Peyer's patch (tissue), 4 donors: Measurements from ENCODE around the gene SIGLEC9. TPM values are rescaled to one million over a fixed set of nuclear protein-coding genes. Genes with fewer than 3 reads are reported as not detected.
A peak's percentile ranks its signal among the peaks of the same experiment; 100 is the strongest.

Source experiments
- DNase-seq, 3 donors: peaks; one replicate each; pipeline ENCODE4 v3.0.0-alpha.2; 2017 to 2019
- H3K27ac ChIP-seq, 4 donors: fragments of 200-600 bp; sonication (generic); one replicate each; pipeline ENCODE4 v1.5.1; 2016 to 2019
- H3K27me3 ChIP-seq, 2 donors: fragments of 200-600 bp; sonication (generic); one replicate each; pipeline ENCODE4 v1.5.1; 2019
- H3K36me3 ChIP-seq, 3 donors: fragments of 200-600 bp; sonication (generic); one replicate each; pipeline ENCODE4 v1.5.1; 2016 to 2019
- H3K4me1 ChIP-seq, 4 donors: fragments of 200-600 bp; sonication (generic); one replicate each; pipeline ENCODE4 v1.5.1; 2016 to 2019
- H3K4me3 ChIP-seq, 4 donors: fragments of 200-600 bp; sonication (generic); 1 replicate in 3 of 4; 2 replicates in 1 of 4; pipeline ENCODE4 v1.5.1; 2016 to 2019; ENCODE audit warnings: mild to moderate bottlenecking in 1 of 4
- H3K9me3 ChIP-seq, 4 donors: fragments of 200-600 bp; sonication (generic); one replicate each; pipeline ENCODE4 v1.5.1; 2016 to 2019; ENCODE audit warnings: mild to moderate bottlenecking in 1 of 4
- POLR2A ChIP-seq, 2 donors: fragments of 450-650 bp; IDR thresholded peaks; one replicate each; pipeline ENCODE4 v1.5.1; 2017; ENCODE audit warnings: antibody characterized with exemption in 2 of 2, mild to moderate bottlenecking in 2 of 2, moderate library complexity in 2 of 2
- total RNA-seq, 4 donors: library from RNA; depleted of rRNA; stranded (reverse); fragments of >200 nt; gene quantifications; one replicate each; pipeline ENCODE4 v1.1.0, GENCODE V29; 2016
- TF ChIP-seq, protein P1 (sequence below), 6 experiments: fragments of 450-650 bp in 4 of 6; fragments of 200-600 bp in 2 of 6; sonication (generic) in 1 of 6; IDR thresholded peaks; one replicate each; pipeline ENCODE4 v1.5.1; 2017 to 2019; ENCODE audit warnings: antibody characterized with exemption in 6 of 6, mild to moderate bottlenecking in 3 of 6, moderate library complexity in 1 of 6

Gene SIGLEC9
- total RNA-seq, 4 donors from 2014 or later, result 1.9 to 2.1 TPM; not detected in 2

GRCh38 chr19:51079481-51080110, 45.1 kb upstream of the SIGLEC9 start:
- Histone ChIP-seq H3K27ac (no peak overlapping the region), H3K4me3 (no peak overlapping the region), H3K9me3 (no peaks in the 10 kb centered on the region), H3K36me3 (no peaks in the 10 kb centered on the region), H3K4me1 (no peaks in the 10 kb centered on the region), H3K27me3 (no peaks in the 10 kb centered on the region)
- no peak for TF ChIP-seq POLR2A (IDR thresholded peaks at IDR 0.05)
- TF ChIP-seq, protein P1, sequence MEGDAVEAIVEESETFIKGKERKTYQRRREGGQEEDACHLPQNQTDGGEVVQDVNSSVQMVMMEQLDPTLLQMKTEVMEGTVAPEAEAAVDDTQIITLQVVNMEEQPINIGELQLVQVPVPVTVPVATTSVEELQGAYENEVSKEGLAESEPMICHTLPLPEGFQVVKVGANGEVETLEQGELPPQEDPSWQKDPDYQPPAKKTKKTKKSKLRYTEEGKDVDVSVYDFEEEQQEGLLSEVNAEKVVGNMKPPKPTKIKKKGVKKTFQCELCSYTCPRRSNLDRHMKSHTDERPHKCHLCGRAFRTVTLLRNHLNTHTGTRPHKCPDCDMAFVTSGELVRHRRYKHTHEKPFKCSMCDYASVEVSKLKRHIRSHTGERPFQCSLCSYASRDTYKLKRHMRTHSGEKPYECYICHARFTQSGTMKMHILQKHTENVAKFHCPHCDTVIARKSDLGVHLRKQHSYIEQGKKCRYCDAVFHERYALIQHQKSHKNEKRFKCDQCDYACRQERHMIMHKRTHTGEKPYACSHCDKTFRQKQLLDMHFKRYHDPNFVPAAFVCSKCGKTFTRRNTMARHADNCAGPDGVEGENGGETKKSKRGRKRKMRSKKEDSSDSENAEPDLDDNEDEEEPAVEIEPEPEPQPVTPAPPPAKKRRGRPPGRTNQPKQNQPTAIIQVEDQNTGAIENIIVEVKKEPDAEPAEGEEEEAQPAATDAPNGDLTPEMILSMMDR (IDR thresholded peaks at IDR 0.05), result no peak
- DNase-seq, result no peak

- Histone ChIP-seq H3K27ac (no peak overlapping the region), H3K9me3 (no peaks in the 10 kb centered on the region), H3K4me3 (no peak overlapping the region), H3K27me3 (no peaks in the 10 kb centered on the region), H3K36me3 (no peaks in the 10 kb centered on the region), H3K4me1 (no peaks in the 10 kb centered on the region)
- DNase-seq, result no peak
- TF ChIP-seq, protein P1 (IDR thresholded peaks at IDR 0.05), result no peak
- no peak for TF ChIP-seq POLR2A (IDR thresholded peaks at IDR 0.05)
Measured at GRCh38 chr19:51081476-51081875, 43.2 kb upstream of the SIGLEC9 start.

- TF ChIP-seq, protein P1 (IDR thresholded peaks at IDR 0.05), result no peak
- TF ChIP-seq POLR2A (IDR thresholded peaks at IDR 0.05), result no peak
- DNase-seq, result peak in 1 of 3 donors; percentile 38
- Histone ChIP-seq H3K4me1 (no peaks in the 10 kb centered on the region), H3K4me3 (no peak within 1 kb of the TSS), H3K36me3 (no peaks in the 10 kb centered on the region), H3K27me3 (no peaks in the 10 kb centered on the region), H3K27ac (no peak within 1 kb of the TSS), H3K9me3 (no peaks in the 10 kb centered on the region)
Measured at GRCh38 chr19:51082611-51083010, 42.1 kb upstream of the SIGLEC9 start, which contains the start of gene KLK14. Gene KLK14 (minus strand): TSS chr19:51082887. CDS start chr19:51082614, 273 bp downstream.

DNA sequence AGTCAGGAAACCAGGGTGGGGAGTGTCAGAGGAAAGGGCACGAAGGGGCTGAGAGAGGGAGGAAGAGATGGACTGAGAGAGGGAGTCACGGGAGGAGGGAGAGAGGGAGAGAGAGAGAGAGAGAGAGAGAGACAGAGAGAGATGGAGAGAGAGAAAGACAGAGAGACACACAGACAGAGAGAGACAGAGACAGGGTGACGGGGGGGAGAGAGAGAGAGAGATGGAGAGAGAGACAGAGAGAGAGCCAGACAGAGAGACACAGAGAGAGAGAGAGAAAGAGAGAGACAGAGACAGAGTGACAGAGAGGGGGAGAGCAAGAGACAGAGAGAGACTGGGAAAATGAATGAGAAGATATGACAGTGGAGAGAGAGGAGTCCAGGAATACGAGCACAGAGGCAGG, 41.5 kb upstream of the SIGLEC9 start:
- TF ChIP-seq, protein P1 (IDR thresholded peaks at IDR 0.05), result no peak
- TF ChIP-seq POLR2A (IDR thresholded peaks at IDR 0.05), result no peak
- no peak for DNase-seq
- no peaks in the 10 kb centered on the region for H3K27me3 ChIP-seq

GRCh38 chr19:51083783-51084182, 40.9 kb upstream of the SIGLEC9 start:
- no peak overlapping the region for H3K4me3 ChIP-seq
- no peaks in the 10 kb centered on the region for H3K27me3 ChIP-seq
- H3K4me1 ChIP-seq, result no peaks in the 10 kb centered on the region
- TF ChIP-seq POLR2A (IDR thresholded peaks at IDR 0.05), result no peak
- TF ChIP-seq, protein P1 (IDR thresholded peaks at IDR 0.05), result no peak
- no peaks in the 10 kb centered on the region for H3K36me3 ChIP-seq
- peak in 1 of 3 donors; percentile 13 for DNase-seq
- no peaks in the 10 kb centered on the region for H3K9me3 ChIP-seq
- H3K27ac ChIP-seq, result no peak overlapping the region

More for the DNA sequence above, 41.5 kb upstream of the SIGLEC9 start:
- Histone ChIP-seq H3K9me3 (no peaks in the 10 kb centered on the region), H3K36me3 (no peaks in the 10 kb centered on the region), H3K4me3 (no peak overlapping the region), H3K4me1 (no peaks in the 10 kb centered on the region), H3K27ac (no peak overlapping the region)
